Panc1 (cell line): Measurements from ENCODE around the gene DNAJC4. TPM values are rescaled to one million over a fixed set of nuclear protein-coding genes. Genes with fewer than 3 reads are reported as not detected.

Experiments
- ATAC-seq: fragments of 200-7000 bp; cut with Tn5 transposase; 2 replicates; pipeline ENCODE4 v1.9.1; 2020; ENCODE audit warnings: mild to moderate bottlenecking, moderate library complexity
- BruUV-seq: library from RNA; stranded (reverse); fragments of 400-500 nt; replicated peaks from 2 replicates; lab custom pipeline; 2021; lab: Mats Ljungman, UMichigan
- CTCF ChIA-PET: fragments of 300-600 bp; sonication (Branson Sonifier 250); formaldehyde crosslinking; loops from one replicate; lab custom pipeline; 2022; ENCODE audit warnings: antibody characterized with exemption; lab: Charles Lee
- POLR2A ChIA-PET: fragments of 300-600 bp; sonication (Branson Sonifier 250); formaldehyde crosslinking; loops from one replicate; lab custom pipeline; 2022; ENCODE audit warnings: antibody characterized with exemption; lab: Charles Lee
- DNase-seq: peaks from one replicate; pipeline ENCODE4 v3.0.0-alpha.2; 2010; ENCODE audit warnings: low read depth, low spot score
- H3K27ac ChIP-seq: 2 replicates; pipeline ENCODE4 v1.5.1; 2011; ENCODE audit warnings: mild to moderate bottlenecking, low read length, inconsistent platforms
- H3K27me3 ChIP-seq: fragments of 200-500 bp; sonication (Bioruptor generic); 2 replicates; pipeline ENCODE4 v1.6.0; 2014; ENCODE audit warnings: low read length, inconsistent platforms; ENCODE audit not compliant: control insufficient read depth, insufficient read depth
- H3K36me3 ChIP-seq: fragments of 200-500 bp; sonication (Bioruptor generic); 2 replicates; pipeline ENCODE4 v1.5.1; 2014; ENCODE audit warnings: inconsistent platforms, mild to moderate bottlenecking, low read length, moderate library complexity; ENCODE audit not compliant: control insufficient read depth, insufficient read depth
- H3K4me1 ChIP-seq: 2 replicates; pipeline ENCODE4 v1.5.1; 2011; ENCODE audit warnings: inconsistent platforms, mild to moderate bottlenecking, low read length, moderate library complexity; ENCODE audit not compliant: control insufficient read depth, insufficient read depth
- H3K4me3 ChIP-seq, 2 experiments: 2 replicates each; pipeline ENCODE4 v1.5.1; 2011 to 2012; ENCODE audit warnings: low read depth in 2 of 2, low read length in 2 of 2, mild to moderate bottlenecking in 2 of 2, inconsistent platforms in 1 of 2, moderate library complexity in 1 of 2
- H3K9me3 ChIP-seq: fragments of 200-500 bp; sonication (Bioruptor generic); 2 replicates; pipeline ENCODE4 v1.5.1; 2014; ENCODE audit warnings: low read depth, mild to moderate bottlenecking, inconsistent platforms, low read length, moderate library complexity; ENCODE audit not compliant: control insufficient read depth, insufficient read depth
- CTCF ChIP-seq: fragments of 450-650 bp; IDR thresholded peaks from 2 replicates; pipeline ENCODE4 v1.5.1; 2017; ENCODE audit warnings: mild to moderate bottlenecking
- POLR2AphosphoS5 ChIP-seq: IDR thresholded peaks from 2 replicates; pipeline ENCODE4 v1.6.1; 2012; ENCODE audit warnings: mild to moderate bottlenecking, low read depth, low read length, moderate library complexity
- REST ChIP-seq, 2 experiments: IDR thresholded peaks; 2 replicates each; pipeline ENCODE4 v1.6.1; 2011 to 2012; ENCODE audit warnings: low read depth in 2 of 2, control low read depth in 1 of 2, low read length in 1 of 2, mild to moderate bottlenecking in 1 of 2, moderate library complexity in 1 of 2; ENCODE audit not compliant: insufficient read depth in 1 of 2
- SIN3A ChIP-seq: IDR thresholded peaks from 2 replicates; pipeline ENCODE4 v1.6.1; 2012; ENCODE audit warnings: low read depth, mild to moderate bottlenecking, low read length, moderate library complexity, borderline replicate concordance; ENCODE audit not compliant: insufficient read depth
- TCF7L2 ChIP-seq: IDR thresholded peaks from 2 replicates; pipeline ENCODE4 v1.6.1; 2011; ENCODE audit warnings: mild to moderate bottlenecking, low read depth, low read length, inconsistent platforms
- in situ Hi-C: cut with HindIII; loops from 2 replicates; pipeline ENCODE4 v1.10.0; 2016; ENCODE audit warnings: low sequenced_read_pairs, low pct_unique_long_range_greater_than_20kb
- intact Hi-C: fragments of 100-400 bp; cut with micrococcal nuclease; formaldehyde crosslinking; loops from one replicate; pipeline ENCODE4 v1.10.0; 2022; ENCODE audit not compliant: unreplicated experiment
- total RNA-seq: library from RNA; stranded (reverse); gene quantifications from one replicate; pipeline ENCODE4 v1.2.1, GENCODE V29; 2021; ENCODE audit not compliant: unreplicated experiment

Gene DNAJC4
- total RNA-seq, 1 experiment from 2014 or later, result 41.0 TPM

GRCh38 chr11:64249563-64250414, 19.4 kb downstream of the DNAJC4 start:
- intact Hi-C loops, result loop anchor here (10.0 kb wide), 1 partner anchor 55 kb away; the partner anchor contains the start of genes CATSPERZ and ESRRA
- CTCF ChIA-PET, result no interaction called here

More at GRCh38 chr11:64249563-64250414, 19.4 kb downstream of the DNAJC4 start:
- Histone ChIP-seq H3K36me3 (peaks cover 7% of the 10 kb centered on the region; the same call in 1 of the 2 replicates), H3K4me3 (no peak overlapping the region), H3K9me3 (no peaks in the 10 kb centered on the region), H3K27me3 (no peaks in the 10 kb centered on the region), H3K4me1 (peaks cover 42% of the 10 kb centered on the region), H3K27ac (peak overlapping the region; percentile 53)
- in situ Hi-C loops, result no loop called here
- POLR2A ChIA-PET, result interaction anchor here (0.6 kb wide), 2 partner anchors 45 to 264 kb away, joined by 4 read pairs; no protein-coding TSS in a partner anchor
- DNase-seq (no peak), ATAC-seq (no peak)
- TF ChIP-seq CTCF (no peak), TCF7L2 (no peak), POLR2AphosphoS5 (no peak), SIN3A (no peak), REST (IDR thresholded peaks at IDR 0.05; ENCODE audit: insufficient read depth in 1 of 2, low read depth in 2 of 2, low read length in 1 of 2) (no peak)
- no TSS peak for BruUV-seq
